ENCODE measurements around the gene STRBP. TPM values are rescaled to one million over a fixed set of nuclear protein-coding genes. Genes with fewer than 3 reads are reported as not detected.
"Not testable (repeated sequence)": the region's sequence is repeated elsewhere in the genome, so short reads cannot be mapped to it uniquely, and the experiment has no call there.

The STRBP gene
- total RNA-seq, 1 donor from 2014 or later, result 58.9 TPM

DNA sequence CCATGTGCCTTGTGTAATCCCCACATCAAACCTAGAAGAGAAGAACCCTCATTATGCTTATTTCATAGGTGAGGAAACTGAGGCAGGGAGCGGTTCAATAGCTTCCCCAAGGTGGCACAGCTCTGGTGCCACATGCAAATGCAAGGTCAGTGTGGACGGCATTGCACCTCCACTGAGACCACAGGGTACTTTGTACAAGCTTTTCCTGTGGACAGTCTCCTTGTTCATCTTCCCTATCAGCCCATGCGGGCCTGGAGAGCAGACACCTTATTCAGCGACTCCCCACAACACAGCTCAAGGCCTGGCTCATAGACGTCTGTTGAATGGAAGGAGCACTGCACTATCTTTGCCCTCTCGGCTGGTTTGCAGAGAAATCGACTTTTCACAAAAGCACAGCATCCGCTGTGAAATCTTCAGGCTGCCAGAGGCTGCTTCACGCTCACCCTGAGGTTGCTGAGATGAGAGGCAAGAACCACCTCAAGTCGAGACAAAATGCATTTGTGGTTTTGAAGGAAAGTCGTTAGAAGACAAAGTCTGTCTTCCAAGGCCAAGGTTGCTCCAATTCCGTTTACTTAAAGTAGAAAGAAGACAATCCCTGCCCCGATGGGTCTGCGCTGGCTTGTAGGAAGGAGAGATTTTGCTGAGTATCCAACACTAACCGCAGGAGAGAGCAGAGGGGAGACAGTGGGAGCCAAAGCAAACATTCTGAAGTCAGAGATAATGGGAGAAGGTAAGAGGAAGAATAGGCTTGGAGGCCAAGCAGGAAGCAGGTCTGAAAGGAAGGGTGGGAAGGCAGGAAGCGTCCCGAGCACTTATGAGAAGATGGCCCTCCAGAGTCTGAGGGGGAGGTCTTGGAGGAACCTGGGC, 34.2 kb upstream of the STRBP start:
- H3K9me3 Mint-ChIP-seq, result no peaks in the 10 kb centered on the region
- TF ChIP-seq, protein P1, sequence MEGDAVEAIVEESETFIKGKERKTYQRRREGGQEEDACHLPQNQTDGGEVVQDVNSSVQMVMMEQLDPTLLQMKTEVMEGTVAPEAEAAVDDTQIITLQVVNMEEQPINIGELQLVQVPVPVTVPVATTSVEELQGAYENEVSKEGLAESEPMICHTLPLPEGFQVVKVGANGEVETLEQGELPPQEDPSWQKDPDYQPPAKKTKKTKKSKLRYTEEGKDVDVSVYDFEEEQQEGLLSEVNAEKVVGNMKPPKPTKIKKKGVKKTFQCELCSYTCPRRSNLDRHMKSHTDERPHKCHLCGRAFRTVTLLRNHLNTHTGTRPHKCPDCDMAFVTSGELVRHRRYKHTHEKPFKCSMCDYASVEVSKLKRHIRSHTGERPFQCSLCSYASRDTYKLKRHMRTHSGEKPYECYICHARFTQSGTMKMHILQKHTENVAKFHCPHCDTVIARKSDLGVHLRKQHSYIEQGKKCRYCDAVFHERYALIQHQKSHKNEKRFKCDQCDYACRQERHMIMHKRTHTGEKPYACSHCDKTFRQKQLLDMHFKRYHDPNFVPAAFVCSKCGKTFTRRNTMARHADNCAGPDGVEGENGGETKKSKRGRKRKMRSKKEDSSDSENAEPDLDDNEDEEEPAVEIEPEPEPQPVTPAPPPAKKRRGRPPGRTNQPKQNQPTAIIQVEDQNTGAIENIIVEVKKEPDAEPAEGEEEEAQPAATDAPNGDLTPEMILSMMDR (conservative IDR thresholded peaks at IDR 0.05), result no peak
- no peak for DNase-seq (ENCODE audit: low read depth, low spot score)
- no peaks in the 10 kb centered on the region for H3K36me3 Mint-ChIP-seq (ENCODE audit: low read depth)
- no peak overlapping the region for H3K27ac Mint-ChIP-seq (ENCODE audit: unreplicated experiment)
- no peaks in the 10 kb centered on the region for H3K27me3 Mint-ChIP-seq (ENCODE audit: low read depth)
- no peaks in the 10 kb centered on the region for H3K4me1 Mint-ChIP-seq
- H3K4me3 Mint-ChIP-seq, result no peak overlapping the region

DNA sequence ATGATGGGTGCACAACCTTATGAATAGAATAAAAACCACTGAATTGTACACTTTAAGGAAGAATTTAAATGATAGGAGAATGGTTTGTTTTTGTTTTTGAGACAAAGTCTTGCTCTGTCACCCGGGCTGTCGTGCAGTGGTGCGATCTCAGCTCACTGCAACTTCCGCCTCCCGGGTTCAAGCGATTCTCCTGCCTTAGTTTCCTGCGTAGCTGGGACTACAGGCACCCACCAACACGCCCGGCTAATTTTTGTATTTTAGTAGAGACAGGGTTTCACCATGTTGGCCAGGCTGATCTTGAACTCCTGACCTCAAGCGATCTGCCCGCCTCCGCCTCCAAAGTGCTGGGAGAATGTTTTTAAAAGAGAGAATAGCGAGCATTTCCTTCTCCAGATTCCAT, 33.5 kb upstream of the STRBP start:
- H3K4me1 Mint-ChIP-seq; H3K36me3 Mint-ChIP-seq (ENCODE audit: low read depth); H3K27me3 Mint-ChIP-seq (ENCODE audit: low read depth); H3K27ac Mint-ChIP-seq (ENCODE audit: unreplicated experiment); DNase-seq (ENCODE audit: low read depth, low spot score); H3K4me3 Mint-ChIP-seq; H3K9me3 Mint-ChIP-seq: not testable (repeated sequence)

DNA sequence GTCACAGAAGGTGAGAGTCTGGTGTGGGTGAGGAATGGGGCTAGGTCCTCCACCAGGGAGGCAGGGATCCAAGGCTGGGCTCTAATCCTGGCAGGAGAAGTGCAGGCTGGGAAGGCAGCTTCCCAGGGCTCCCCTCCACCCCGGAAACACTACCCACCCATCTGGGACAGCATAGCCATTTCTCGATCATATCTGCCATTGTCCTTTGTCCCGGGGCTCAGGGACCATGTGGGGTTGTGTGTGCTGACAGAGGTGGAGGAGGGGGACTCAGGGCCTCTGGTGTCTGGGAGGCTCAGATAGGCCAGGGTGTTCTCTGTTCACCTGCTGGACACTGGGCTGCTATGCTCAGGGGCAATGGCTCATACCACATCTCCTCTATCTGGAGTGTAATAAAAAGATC, 32.2 kb upstream of the STRBP start:
- Mint-ChIP-seq H3K4me3 (no peak overlapping the region), H3K27ac (ENCODE audit: unreplicated experiment) (no peak overlapping the region), H3K4me1 (no peaks in the 10 kb centered on the region), H3K9me3 (no peaks in the 10 kb centered on the region), H3K27me3 (ENCODE audit: low read depth) (no peaks in the 10 kb centered on the region), H3K36me3 (ENCODE audit: low read depth) (no peaks in the 10 kb centered on the region)
- TF ChIP-seq, protein P1 (conservative IDR thresholded peaks at IDR 0.05), result no peak
- DNase-seq (ENCODE audit: low read depth, low spot score), result no peak

DNA sequence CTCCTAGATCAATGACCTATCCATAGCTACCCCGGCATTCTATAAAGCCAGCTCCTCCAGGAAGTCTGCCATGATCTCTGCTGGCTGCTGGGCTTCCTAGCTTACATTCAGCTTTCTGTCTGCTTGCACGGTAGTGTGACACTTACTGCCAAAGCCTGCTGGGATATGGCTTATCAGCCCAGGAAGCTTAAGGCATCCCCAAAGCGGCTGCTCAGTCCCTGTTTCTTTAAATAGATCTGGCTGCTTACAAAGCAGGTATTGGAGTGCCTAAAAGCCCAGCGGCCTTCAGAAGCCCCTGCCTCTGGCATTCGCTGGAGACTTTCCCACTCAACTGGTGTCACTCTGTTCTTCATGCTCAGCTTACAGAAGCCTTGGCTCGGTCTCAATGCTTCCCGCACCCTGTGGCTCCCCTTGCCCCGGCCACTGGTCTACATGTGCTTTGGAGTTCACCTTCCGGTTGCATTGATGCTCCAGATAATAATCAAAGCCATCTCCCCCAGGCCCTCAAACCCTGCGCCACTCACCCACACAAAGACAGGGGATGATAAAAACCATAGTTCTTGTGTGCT, 31.3 kb upstream of the STRBP start:
- no peak for DNase-seq (ENCODE audit: low read depth, low spot score)
- TF ChIP-seq, protein P1 (conservative IDR thresholded peaks at IDR 0.05), result no peak

DNA sequence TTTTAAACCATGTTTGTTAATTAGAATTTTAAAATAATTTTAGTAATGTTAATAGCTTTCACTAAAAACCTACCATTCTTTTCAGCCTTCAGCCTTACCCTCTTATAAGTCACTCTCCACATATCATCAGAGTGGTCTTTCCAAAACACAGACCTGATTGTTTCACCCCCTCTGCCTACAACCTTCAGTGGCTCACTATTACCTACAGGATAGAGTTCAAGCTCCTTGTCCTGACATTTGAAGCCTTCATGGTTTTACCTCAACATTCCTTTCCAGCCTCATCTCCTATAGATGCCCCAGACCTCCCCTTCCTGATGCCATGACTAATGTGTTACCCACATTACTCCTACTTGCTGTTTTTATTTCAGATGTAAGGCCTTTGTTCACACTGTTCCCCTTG, 27.8 kb upstream of the STRBP start:
- Mint-ChIP-seq H3K4me3 (no peak overlapping the region), H3K4me1 (peaks cover 3% of the 10 kb centered on the region), H3K9me3 (no peaks in the 10 kb centered on the region), H3K36me3 (ENCODE audit: low read depth) (no peaks in the 10 kb centered on the region), H3K27ac (ENCODE audit: unreplicated experiment) (no peak overlapping the region), H3K27me3 (ENCODE audit: low read depth) (no peaks in the 10 kb centered on the region)
- TF ChIP-seq, protein P1 (conservative IDR thresholded peaks at IDR 0.05), result no peak
- no peak for DNase-seq (ENCODE audit: low read depth, low spot score)

More for the DNA sequence above, 31.3 kb upstream of the STRBP start:
- Mint-ChIP-seq H3K27ac (ENCODE audit: unreplicated experiment) (no peak overlapping the region), H3K27me3 (ENCODE audit: low read depth) (no peaks in the 10 kb centered on the region), H3K4me1 (no peaks in the 10 kb centered on the region), H3K4me3 (no peak overlapping the region), H3K36me3 (ENCODE audit: low read depth) (no peaks in the 10 kb centered on the region), H3K9me3 (no peaks in the 10 kb centered on the region)

DNA sequence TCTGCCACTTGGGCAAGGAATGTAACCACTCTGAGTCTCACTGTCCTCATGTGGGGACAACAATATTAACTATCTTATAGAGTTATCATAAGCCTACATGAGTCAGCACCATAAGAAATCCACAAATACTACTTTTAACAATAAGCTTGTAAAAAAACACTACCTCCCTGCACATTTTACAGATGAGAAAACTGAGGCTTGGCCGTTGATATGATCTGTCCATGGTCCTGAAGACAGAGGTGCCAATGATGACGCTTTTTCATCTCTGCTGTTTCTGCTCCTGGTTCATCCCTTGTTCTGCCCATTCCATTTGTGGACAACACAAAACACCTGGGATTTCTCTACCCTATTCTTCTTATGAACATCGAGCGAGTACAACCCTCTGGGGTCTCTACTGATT, 23.4 kb upstream of the STRBP start:
- TF ChIP-seq, protein P1 (conservative IDR thresholded peaks at IDR 0.05), result no peak
- no peaks in the 10 kb centered on the region for H3K27me3 Mint-ChIP-seq (ENCODE audit: low read depth)

More for the DNA sequence above, 23.4 kb upstream of the STRBP start:
- Mint-ChIP-seq H3K36me3 (ENCODE audit: low read depth) (no peaks in the 10 kb centered on the region), H3K4me1 (peaks cover 3% of the 10 kb centered on the region), H3K27ac (ENCODE audit: unreplicated experiment) (no peak overlapping the region), H3K9me3 (no peaks in the 10 kb centered on the region), H3K4me3 (no peak overlapping the region)
- DNase-seq (ENCODE audit: low read depth, low spot score), result no peak

All from neural crest cell (in vitro differentiated cells).